ENCODE results near the gene KCNN4.

KCNN4 gene

GRCh38 chr19:43720936-43721335 is 59.8 kb downstream of the KCNN4 start:
- no peaks in the 10 kb centered on the region for H3F3A ChIP-seq (ENCODE audit: low read depth)
- H3K27me3 ChIP-seq (ENCODE audit: insufficient read depth, low read length, poor library complexity, severe bottlenecking) = no peaks in the 10 kb centered on the region
- no peak overlapping the region for H3K9ac ChIP-seq (ENCODE audit: low read depth, low read length, poor library complexity, severe bottlenecking)
- H4K20me1 ChIP-seq (ENCODE audit: insufficient read depth, low read length, poor library complexity, severe bottlenecking) = no peaks in the 10 kb centered on the region
- H3K36me3 ChIP-seq (ENCODE audit: insufficient read depth, low read length) = no peaks in the 10 kb centered on the region
- TF ChIP-seq CTCF (conservative IDR thresholded peaks at IDR 0.05; ENCODE audit: low read length) (no peak), EZH2phosphoT487 (IDR thresholded peaks at IDR 0.05; ENCODE audit: borderline replicate concordance) (no peak)
- no peaks in the 10 kb centered on the region for H3K79me2 ChIP-seq (ENCODE audit: insufficient read depth, low read length)
- no peak overlapping the region for H3K4me3 ChIP-seq (ENCODE audit: low read length, poor library complexity, severe bottlenecking)
- H3K9me2 ChIP-seq (replicated peaks; ENCODE audit: low read depth, low read length) = no peaks in the 10 kb centered on the region
- H3K9me3 ChIP-seq (ENCODE audit: insufficient read depth, low read depth, low read length) = no peaks in the 10 kb centered on the region
- H3K4me2 ChIP-seq (ENCODE audit: low read depth, low read length, poor library complexity, severe bottlenecking) = no peak overlapping the region
- no peaks in the 10 kb centered on the region for H3K4me1 ChIP-seq (ENCODE audit: insufficient read depth, low read length, poor library complexity, severe bottlenecking)
- H2AFZ ChIP-seq (ENCODE audit: low read length) = no peak overlapping the region

DNA sequence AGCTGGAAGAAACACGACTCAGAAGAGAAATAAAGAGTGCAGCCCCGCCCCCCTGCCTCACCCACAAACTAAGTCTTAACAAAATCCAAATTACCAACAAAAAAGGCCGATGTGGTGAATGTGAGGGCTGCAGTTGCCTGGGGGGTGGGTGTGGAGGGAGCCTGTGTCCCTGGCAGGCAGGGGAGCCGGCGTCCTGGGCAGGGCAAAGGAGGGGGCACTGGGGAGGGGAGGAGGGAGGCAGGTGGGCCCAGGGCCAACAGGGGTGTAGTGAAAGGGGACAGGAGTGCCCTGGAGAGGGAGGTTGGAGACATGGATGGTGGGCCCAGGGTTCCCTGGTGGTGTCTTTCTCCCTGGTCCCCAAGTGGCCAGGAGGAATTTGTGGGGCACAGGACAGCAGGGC is 60.9 kb downstream of the KCNN4 start:
- TF ChIP-seq CTCF (conservative IDR thresholded peaks at IDR 0.05; ENCODE audit: low read length) = no peak
- no peaks in the 10 kb centered on the region for H3K79me2 ChIP-seq (ENCODE audit: insufficient read depth, low read length)
- no peak overlapping the region for H3K9ac ChIP-seq (ENCODE audit: low read depth, low read length, poor library complexity, severe bottlenecking)
- no peaks in the 10 kb centered on the region for H3K9me3 ChIP-seq (ENCODE audit: insufficient read depth, low read depth, low read length)
- H4K20me1 ChIP-seq (ENCODE audit: insufficient read depth, low read length, poor library complexity, severe bottlenecking) = no peaks in the 10 kb centered on the region
- no peak overlapping the region for H3K4me3 ChIP-seq (ENCODE audit: low read length, poor library complexity, severe bottlenecking)
- H3K27me3 ChIP-seq (ENCODE audit: insufficient read depth, low read length, poor library complexity, severe bottlenecking) = no peaks in the 10 kb centered on the region
- no peaks in the 10 kb centered on the region for H3F3A ChIP-seq (ENCODE audit: low read depth)
- H3K9me2 ChIP-seq (replicated peaks; ENCODE audit: low read depth, low read length) = no peaks in the 10 kb centered on the region
- no peak overlapping the region for H3K4me2 ChIP-seq (ENCODE audit: low read depth, low read length, poor library complexity, severe bottlenecking)
- H3K36me3 ChIP-seq (ENCODE audit: insufficient read depth, low read length) = no peaks in the 10 kb centered on the region
- no peaks in the 10 kb centered on the region for H3K4me1 ChIP-seq (ENCODE audit: insufficient read depth, low read length, poor library complexity, severe bottlenecking)
- H2AFZ ChIP-seq (ENCODE audit: low read length) = no peak overlapping the region

DNA sequence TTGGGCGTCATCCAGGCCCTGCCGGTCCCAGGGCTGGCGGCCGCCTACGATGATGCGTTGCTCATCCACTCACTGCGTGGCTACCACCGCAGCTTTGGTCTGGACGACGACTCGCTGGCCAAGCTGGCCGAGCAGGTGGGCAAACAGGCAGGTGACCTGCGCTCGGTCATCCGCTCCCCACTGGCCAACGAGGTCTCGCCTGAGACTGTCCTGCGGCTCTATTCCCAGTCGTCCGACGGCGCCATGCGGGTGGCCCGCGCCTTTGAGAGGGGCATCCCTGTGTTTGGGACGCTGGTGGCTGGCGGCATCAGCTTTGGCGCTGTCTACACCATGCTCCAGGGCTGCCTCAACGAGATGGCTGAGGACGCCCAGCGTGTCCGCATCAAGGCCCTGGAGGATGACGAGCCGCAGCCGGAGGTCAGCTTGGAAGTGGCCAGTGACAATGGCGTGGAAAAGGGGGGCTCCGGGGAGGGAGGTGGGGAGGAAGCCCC is 61.4 kb downstream of the KCNN4 start:
- Histone ChIP-seq H3K27me3 (ENCODE audit: insufficient read depth, low read length, poor library complexity, severe bottlenecking) (no peaks in the 10 kb centered on the region), H3F3A (ENCODE audit: low read depth) (no peaks in the 10 kb centered on the region), H3K4me2 (ENCODE audit: low read depth, low read length, poor library complexity, severe bottlenecking) (no peak overlapping the region), H4K20me1 (ENCODE audit: insufficient read depth, low read length, poor library complexity, severe bottlenecking) (no peaks in the 10 kb centered on the region), H3K4me1 (ENCODE audit: insufficient read depth, low read length, poor library complexity, severe bottlenecking) (no peaks in the 10 kb centered on the region), H3K9me3 (ENCODE audit: insufficient read depth, low read depth, low read length) (no peaks in the 10 kb centered on the region), H3K79me2 (ENCODE audit: insufficient read depth, low read length) (no peaks in the 10 kb centered on the region), H3K4me3 (ENCODE audit: low read length, poor library complexity, severe bottlenecking) (no peak overlapping the region), H3K9me2 (replicated peaks; ENCODE audit: low read depth, low read length) (no peaks in the 10 kb centered on the region), H3K9ac (ENCODE audit: low read depth, low read length, poor library complexity, severe bottlenecking) (no peak overlapping the region), H3K36me3 (ENCODE audit: insufficient read depth, low read length) (no peaks in the 10 kb centered on the region), H2AFZ (ENCODE audit: low read length) (no peak overlapping the region)
- TF ChIP-seq CTCF (conservative IDR thresholded peaks at IDR 0.05; ENCODE audit: low read length) = no peak
- TF ChIP-seq EZH2phosphoT487 (IDR thresholded peaks at IDR 0.05; ENCODE audit: borderline replicate concordance) = no peak

All from Loucy (cell line).